SH-SY5Y (cell line): ENCODE measurements around the gene RND2.

Source experiments
- GATA2 ChIP-seq: IDR thresholded peaks from 2 replicates; pipeline ENCODE4 v1.6.1; 2011; ENCODE audit warnings: mild to moderate bottlenecking, low read depth, low read length
- GATA3 ChIP-seq: IDR thresholded peaks from 2 replicates; pipeline ENCODE4 v1.6.1; 2011; ENCODE audit warnings: low read depth, mild to moderate bottlenecking, low read length, moderate library complexity

DNA sequence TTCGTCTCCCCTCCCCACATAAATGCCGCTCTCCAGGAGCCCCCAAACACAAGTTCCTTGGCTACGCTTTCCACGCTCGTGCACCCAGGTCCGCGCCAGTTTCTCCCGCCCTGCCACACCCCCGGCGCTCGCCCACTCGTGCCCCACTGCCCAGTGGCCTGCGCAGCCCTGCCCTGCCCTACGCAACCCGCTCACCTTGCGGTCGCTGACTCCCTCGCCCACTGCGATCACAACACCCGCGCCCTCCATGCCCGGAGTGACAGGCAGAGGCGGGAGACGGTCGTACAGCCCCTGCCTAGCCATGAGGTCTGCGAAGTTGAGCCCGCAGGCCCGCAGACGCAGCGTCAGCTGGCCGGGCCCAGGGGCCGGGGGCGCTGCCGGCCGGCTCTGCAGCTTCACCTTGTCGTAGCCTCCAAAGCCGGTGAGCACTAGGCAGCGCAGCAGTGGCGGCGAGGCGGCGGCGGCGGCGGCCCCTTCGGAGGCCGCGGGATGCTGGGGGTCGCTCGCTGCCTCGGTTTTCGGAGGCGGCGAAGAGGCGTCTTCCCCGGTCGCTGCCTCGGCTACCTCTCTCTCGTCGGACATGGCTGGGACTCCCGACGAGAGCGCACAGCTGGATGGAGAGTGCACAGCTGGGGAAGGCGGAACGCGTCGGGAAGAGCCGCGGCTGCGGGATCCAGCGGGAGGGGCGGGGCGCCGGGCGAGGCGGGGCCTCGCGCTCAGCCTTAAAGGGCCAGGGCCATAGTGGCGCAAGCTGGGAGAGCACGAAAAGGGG is 3.1 kb upstream of the RND2 start, which contains the start of gene VAT1:
- TF ChIP-seq GATA3 (no peak), GATA2 (no peak)
